SKM-1 treated with dmso at 0.1 percent for 144 hours (cell line): ENCODE data around the gene LARGE1.

Source experiments
- DNase-seq: peaks from one replicate; lab custom pipeline; 2025; ENCODE audit not compliant: unreplicated experiment; lab: John Stamatoyannopoulos, UW

Gene LARGE1

GRCh38 chr22:33828302-33828701 is 92.0 kb downstream of the LARGE1 start:
- no peak for DNase-seq

GRCh38 chr22:33825761-33826160 is 94.5 kb downstream of the LARGE1 start:
- no peak for DNase-seq

- no peak for DNase-seq
Measured at GRCh38 chr22:33823552-33823951, 96.7 kb downstream of the LARGE1 start.

GRCh38 chr22:33821290-33821689 is 99.0 kb downstream of the LARGE1 start:
- no peak for DNase-seq

- DNase-seq, result no peak
Measured at GRCh38 chr22:33819743-33820142, 100.5 kb downstream of the LARGE1 start.

- no peak for DNase-seq
Measured at GRCh38 chr22:33817512-33818127, 102.7 kb downstream of the LARGE1 start.

- no peak for DNase-seq
Measured at GRCh38 chr22:33812360-33812977, 107.8 kb downstream of the LARGE1 start.

GRCh38 chr22:33811686-33812085 is 108.6 kb downstream of the LARGE1 start:
- DNase-seq, result no peak

- DNase-seq, result no peak
Measured at GRCh38 chr22:33811208-33811607, 109.1 kb downstream of the LARGE1 start.

GRCh38 chr22:33807470-33807869 is 112.8 kb downstream of the LARGE1 start:
- no peak for DNase-seq

- no peak for DNase-seq
Measured at GRCh38 chr22:33806191-33806590, 114.1 kb downstream of the LARGE1 start.

- no peak for DNase-seq
Measured at GRCh38 chr22:33803371-33804282, 116.6 kb downstream of the LARGE1 start.

GRCh38 chr22:33798401-33798800 is 121.9 kb downstream of the LARGE1 start:
- no peak for DNase-seq

GRCh38 chr22:33796494-33796893 is 123.8 kb downstream of the LARGE1 start:
- DNase-seq, result peak; percentile 83

- DNase-seq, result no peak
Measured at GRCh38 chr22:33793475-33793874, 126.8 kb downstream of the LARGE1 start.

GRCh38 chr22:33792832-33793231 is 127.4 kb downstream of the LARGE1 start:
- DNase-seq, result no peak

- no peak for DNase-seq
Measured at GRCh38 chr22:33789690-33790253, 130.5 kb downstream of the LARGE1 start.

GRCh38 chr22:33788927-33789326 is 131.3 kb downstream of the LARGE1 start:
- DNase-seq, result no peak

GRCh38 chr22:33787645-33788456 is 132.4 kb downstream of the LARGE1 start:
- no peak for DNase-seq

GRCh38 chr22:33786149-33786548 is 134.1 kb downstream of the LARGE1 start:
- DNase-seq, result no peak
